Activated naive CD4-positive, alpha-beta T cell treated with anti-CD3 and anti-CD28 coated beads, Interleukin-2, amount 50 U/mL, for 24 hours (primary cell): ENCODE measurements around the gene ECI1.

Experiments used
- H3K27ac Mint-ChIP-seq: one replicate; pipeline ENCODE4 v1.8.0; 2021; ENCODE audit warnings: mild to moderate bottlenecking, mixed read lengths
- H3K27me3 Mint-ChIP-seq: one replicate; pipeline ENCODE4 v1.8.0; 2021; ENCODE audit warnings: mixed read lengths
- H3K36me3 Mint-ChIP-seq: one replicate; pipeline ENCODE4 v1.8.0; 2021; ENCODE audit warnings: mixed read lengths
- H3K4me1 Mint-ChIP-seq: one replicate; pipeline ENCODE4 v1.8.0; 2021; ENCODE audit warnings: mixed read lengths
- H3K4me3 Mint-ChIP-seq: one replicate; pipeline ENCODE4 v1.8.0; 2021; ENCODE audit warnings: mild to moderate bottlenecking, mixed read lengths
- H3K9me3 Mint-ChIP-seq: one replicate; pipeline ENCODE4 v1.8.0; 2021; ENCODE audit warnings: mixed read lengths

The ECI1 gene

DNA sequence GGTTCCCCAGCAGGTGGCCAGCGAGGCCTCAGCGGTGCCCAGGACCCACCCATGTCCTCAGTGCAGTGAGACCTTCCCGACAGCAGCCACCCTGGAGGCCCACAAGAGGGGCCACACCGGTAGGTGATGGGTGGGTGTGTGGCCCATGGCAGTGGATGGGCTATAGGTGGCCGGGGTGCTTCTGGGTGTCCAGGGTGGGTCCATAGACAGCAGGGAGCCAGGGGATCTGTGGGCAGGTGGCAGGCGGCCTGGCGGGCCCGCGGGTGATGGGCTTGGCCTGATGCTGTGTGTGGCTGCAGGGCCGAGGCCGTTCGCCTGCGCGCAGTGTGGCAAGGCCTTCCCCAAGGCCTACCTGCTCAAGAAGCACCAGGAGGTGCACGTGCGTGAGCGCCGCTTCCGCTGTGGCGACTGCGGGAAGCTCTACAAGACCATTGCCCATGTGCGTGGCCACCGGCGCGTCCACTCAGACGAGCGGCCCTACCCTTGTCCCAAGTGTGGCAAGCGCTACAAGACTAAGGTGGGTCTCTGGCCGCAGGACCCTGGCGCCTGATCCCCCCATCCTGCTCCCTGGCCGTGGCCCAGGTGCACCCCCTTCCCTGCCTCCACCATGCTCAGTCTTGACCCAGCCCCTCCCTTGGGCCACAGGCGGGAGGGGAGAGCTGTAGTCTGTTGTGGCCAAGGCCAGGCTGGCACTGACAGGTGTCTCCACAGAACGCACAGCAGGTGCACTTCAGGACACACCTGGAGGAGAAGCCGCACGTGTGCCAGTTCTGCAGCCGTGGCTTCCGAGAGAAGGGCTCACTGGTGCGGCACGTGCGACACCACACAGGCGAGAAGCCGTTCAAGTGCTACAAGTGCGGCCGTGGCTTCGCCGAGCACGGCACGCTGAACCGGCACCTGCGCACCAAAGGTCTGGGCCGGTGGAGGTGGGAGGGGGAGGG lies 17.2 kb downstream of the ECI1 start:
- Mint-ChIP-seq H3K36me3 (peaks cover 7% of the 10 kb centered on the region), H3K9me3 (no peaks in the 10 kb centered on the region), H3K27me3 (no peaks in the 10 kb centered on the region), H3K4me3 (no peak overlapping the region), H3K27ac (no peak overlapping the region), H3K4me1 (no peaks in the 10 kb centered on the region)

DNA sequence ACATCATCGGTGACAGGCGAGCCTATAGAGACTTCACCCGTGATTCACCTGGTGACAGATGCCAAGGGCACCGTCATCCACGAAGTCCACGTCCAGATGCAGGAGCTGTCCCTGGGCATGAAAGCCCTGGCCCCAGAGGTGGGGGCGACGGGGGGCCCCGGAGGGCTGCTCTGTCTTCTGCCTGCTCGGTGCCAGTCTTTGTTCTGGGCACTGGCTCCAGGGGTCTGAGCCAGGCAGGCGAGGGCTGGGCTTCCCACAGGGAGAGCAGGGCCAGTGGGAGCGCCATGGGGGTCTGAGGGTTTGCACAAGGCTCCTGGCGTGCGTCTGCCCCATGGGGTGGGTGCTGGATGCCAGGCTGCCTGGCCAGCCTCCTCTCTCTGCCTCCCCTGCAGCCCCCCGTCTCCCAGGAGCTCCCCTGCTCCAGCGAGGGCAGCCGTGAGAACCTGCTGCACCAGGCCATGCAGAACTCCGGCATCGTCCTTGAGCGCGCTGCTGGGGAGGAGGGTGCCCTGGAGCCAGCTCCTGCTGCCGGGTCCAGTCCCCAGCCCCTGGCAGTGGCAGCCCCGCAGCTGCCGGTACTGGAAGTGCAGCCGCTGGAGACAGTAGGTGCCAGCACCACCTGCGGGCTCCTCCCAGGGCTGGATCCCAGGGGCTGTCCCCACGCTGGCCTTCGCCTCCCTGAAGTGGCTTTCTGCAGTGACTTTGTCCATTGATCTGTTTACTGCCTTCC lies 18.2 kb downstream of the ECI1 start:
- H3K27ac Mint-ChIP-seq: no peak overlapping the region
- H3K36me3 Mint-ChIP-seq: peaks cover 7% of the 10 kb centered on the region
- no peaks in the 10 kb centered on the region for H3K4me1 Mint-ChIP-seq
- H3K9me3 Mint-ChIP-seq: no peaks in the 10 kb centered on the region
- H3K4me3 Mint-ChIP-seq: no peak overlapping the region
- no peaks in the 10 kb centered on the region for H3K27me3 Mint-ChIP-seq

DNA sequence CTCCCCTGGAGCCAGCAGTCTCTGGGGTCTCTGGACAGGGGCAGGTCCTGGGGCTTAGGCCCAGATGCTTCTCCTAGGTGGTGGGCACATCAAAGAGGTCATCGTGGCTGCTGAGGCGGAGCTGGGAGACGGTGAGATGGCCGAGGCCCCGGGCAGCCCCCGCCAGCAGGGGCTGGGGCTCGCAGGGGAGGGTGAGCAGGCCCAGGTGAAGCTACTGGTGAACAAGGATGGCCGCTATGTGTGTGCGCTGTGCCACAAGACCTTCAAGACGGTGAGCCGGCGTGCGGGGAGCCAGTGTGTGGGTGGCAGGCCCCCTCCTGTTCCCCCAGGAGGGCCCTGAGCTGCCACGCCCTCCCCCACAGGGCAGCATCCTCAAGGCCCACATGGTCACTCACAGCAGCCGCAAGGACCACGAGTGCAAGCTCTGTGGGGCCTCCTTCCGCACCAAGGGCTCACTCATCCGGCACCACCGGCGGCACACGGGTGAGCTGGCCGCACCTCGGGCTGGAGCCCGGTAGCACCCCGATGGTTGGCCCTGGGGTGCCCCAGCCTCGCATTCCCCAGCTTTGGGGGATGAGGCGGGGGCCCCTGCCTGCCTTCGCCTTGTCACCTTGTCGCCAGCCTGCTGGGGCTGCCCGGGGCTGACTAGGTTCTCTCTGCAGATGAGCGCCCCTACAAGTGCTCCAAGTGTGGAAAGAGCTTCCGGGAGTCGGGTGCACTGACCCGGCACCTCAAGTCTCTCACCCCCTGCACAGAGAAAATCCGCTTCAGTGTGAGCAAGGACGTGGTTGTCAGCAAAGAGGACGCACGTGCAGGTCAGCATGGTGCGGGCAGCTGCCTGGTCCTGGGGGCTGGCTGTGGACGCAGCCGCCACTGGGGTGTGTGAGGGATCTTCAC lies 19.0 kb downstream of the ECI1 start:
- no peak overlapping the region for H3K4me3 Mint-ChIP-seq
- no peaks in the 10 kb centered on the region for H3K4me1 Mint-ChIP-seq
- peaks cover 7% of the 10 kb centered on the region for H3K36me3 Mint-ChIP-seq
- H3K27me3 Mint-ChIP-seq: no peaks in the 10 kb centered on the region
- H3K27ac Mint-ChIP-seq: no peak overlapping the region
- no peaks in the 10 kb centered on the region for H3K9me3 Mint-ChIP-seq

DNA sequence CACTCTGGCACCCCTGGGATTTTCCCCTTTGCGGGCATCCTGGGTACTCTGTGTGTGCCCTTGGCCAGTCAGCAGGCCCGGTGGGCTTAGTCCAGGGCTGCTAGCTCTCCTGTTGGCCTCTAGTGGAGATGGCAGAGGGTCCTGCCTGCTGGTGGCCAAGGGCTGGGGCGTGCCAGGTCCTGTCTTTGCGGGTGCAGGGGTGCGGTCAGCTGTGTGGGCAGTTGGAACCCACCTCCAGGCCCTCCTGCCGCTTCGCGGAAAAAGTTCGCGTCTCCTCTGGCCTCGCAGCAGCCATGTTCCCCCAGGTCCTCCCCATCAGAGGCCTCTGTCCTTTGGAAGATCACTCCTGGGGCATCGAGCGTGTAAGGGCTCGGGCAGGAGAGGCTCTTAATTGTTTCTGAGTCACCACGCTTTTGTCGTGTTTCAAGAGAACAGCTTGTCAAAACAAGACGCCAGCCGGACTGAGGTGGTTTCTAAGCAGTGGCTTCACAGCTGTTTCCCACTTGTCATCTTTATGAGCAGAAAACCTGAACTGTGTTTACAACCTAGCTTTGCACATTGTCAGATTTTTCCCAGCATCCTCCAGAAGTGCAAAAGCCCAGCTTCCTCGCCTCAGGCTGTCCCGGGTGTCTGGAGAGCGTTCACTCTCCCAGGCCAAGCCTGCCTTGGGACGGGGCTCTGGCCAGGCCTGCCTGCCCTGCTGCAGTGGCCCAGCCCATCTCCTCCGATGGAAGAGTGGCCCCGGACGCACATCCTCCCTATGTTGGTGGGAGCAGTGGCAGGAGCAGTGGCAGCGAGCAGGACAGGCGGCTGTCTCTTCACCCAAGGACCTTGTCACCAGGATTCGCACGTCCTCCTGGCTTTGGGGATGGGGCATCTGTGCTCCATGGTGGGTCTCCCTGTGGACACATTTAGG lies 20.1 kb downstream of the ECI1 start:
- peaks cover 9% of the 10 kb centered on the region for H3K36me3 Mint-ChIP-seq
- no peaks in the 10 kb centered on the region for H3K27me3 Mint-ChIP-seq
- peaks cover 6% of the 10 kb centered on the region for H3K4me1 Mint-ChIP-seq
- no peak overlapping the region for H3K4me3 Mint-ChIP-seq
- no peak overlapping the region for H3K27ac Mint-ChIP-seq
- no peaks in the 10 kb centered on the region for H3K9me3 Mint-ChIP-seq

DNA sequence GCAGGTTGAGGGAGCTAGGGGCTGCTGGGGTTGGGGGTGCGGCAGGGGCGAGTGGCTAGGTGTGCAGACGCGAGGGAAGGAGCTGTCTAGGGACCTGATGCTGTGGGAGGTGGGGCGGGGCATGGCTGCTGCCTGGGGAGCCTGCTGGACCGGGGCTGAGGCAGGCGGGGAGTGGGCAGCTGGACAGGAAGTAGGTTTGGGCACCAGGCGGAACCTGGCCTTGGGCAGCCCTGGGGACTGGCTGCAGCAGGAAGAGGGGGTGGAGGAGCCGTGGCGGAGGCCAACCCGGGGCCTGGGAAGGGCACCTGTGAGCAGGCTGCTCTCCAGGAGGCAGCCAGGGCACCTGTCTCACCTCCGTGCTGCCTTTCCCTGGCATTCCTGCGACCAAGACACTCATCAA lies 21.0 kb downstream of the ECI1 start:
- H3K4me3 Mint-ChIP-seq: no peak overlapping the region
- peaks cover 9% of the 10 kb centered on the region for H3K36me3 Mint-ChIP-seq
- H3K27ac Mint-ChIP-seq: no peak overlapping the region

DNA sequence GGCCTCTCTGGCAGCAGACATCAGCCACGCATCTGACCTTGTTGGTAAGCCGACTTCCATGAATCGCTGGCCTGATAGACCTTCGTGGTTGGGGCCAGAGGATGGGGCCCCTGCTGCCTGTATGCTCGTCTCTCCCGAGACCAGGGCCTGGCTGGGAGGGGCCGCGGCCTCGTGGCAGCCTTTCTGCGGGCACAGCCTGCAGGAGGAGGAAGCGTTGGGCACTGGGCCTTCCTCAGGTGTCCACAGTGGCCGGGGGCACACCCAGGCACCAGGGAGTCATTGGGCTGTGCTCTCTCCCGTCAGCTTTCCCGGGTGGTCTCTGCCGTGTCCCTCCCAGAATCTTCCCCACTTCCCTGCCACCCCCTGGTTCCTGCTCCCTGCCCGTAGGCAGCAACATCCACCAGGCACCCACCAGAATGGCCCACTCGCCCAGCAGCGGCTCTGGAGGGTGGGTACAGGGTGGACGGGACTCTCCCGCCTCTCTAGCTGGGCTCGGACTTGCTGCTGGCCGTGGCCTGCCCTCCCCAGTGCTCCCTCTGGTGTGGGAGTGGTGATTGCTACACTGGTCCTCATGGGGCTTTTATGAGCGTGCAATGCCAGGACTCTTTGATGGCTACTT lies 21.6 kb downstream of the ECI1 start:
- H3K4me1 Mint-ChIP-seq: peaks cover 10% of the 10 kb centered on the region
- peaks cover 9% of the 10 kb centered on the region for H3K36me3 Mint-ChIP-seq
- H3K27ac Mint-ChIP-seq: no peak overlapping the region
- no peak overlapping the region for H3K4me3 Mint-ChIP-seq
- H3K9me3 Mint-ChIP-seq: no peaks in the 10 kb centered on the region
- H3K27me3 Mint-ChIP-seq: no peaks in the 10 kb centered on the region

More for the DNA sequence above, 21.0 kb downstream of the ECI1 start:
- Mint-ChIP-seq H3K4me1 (peaks cover 6% of the 10 kb centered on the region), H3K9me3 (no peaks in the 10 kb centered on the region), H3K27me3 (no peaks in the 10 kb centered on the region)

DNA sequence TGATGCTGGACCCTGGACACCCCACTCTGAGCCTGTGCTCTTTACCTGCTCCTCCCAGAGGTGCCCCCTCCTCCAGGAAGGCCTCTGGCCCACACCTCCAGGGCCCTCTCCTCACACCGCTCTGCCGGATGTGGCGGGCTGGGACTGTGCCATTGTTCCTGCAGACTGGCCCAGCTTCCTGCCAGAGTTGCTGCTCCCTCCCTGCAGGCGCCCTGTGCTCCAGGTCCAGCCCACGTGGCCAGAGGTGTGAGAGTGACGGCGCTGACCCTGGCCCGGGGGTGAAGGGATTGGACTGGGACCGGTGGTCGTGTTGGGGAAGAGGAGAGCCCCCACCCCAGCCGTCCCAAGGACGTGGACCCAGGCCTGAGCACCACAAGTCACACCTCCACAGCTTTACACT lies 22.3 kb downstream of the ECI1 start:
- no peak overlapping the region for H3K27ac Mint-ChIP-seq

DNA sequence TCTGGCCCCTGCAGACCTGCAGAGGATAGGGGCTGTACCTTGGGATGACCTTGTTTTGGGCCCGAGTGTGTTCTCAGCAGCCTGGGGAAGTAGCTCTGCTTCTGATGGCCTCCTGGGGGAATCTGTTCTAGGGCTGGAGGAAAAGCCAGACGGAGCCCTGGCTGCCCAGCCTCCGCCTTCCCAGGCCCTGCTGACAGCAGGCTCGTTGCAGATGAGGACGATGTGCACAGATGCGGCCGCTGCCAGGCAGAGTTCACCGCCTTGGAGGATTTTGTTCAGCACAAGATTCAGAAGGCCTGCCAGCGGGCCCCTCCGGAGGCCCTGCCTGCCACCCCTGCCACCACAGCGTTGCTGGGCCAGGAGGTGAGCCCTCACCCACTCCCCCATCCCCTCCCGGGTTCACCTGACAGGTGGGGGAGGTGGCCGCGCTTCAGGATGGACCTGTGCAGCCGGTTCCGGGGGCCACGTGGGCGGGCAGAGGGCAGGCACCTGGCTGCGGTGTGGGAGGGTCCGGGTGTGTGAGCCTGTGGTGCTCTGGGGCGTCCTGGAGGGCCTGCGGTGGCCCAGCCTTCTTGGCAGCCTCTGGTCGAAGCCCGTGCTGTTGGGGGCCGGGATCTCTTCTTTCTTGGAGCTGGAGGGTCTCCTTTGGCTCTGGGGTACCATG lies 23.1 kb downstream of the ECI1 start:
- no peaks in the 10 kb centered on the region for H3K9me3 Mint-ChIP-seq
- no peak overlapping the region for H3K4me3 Mint-ChIP-seq
- no peaks in the 10 kb centered on the region for H3K27me3 Mint-ChIP-seq
- H3K27ac Mint-ChIP-seq: no peak overlapping the region
- peaks cover 12% of the 10 kb centered on the region for H3K4me1 Mint-ChIP-seq
- peaks cover 7% of the 10 kb centered on the region for H3K36me3 Mint-ChIP-seq

More for the DNA sequence above, 22.3 kb downstream of the ECI1 start:
- Mint-ChIP-seq H3K4me1 (peaks cover 12% of the 10 kb centered on the region), H3K4me3 (no peak overlapping the region), H3K9me3 (no peaks in the 10 kb centered on the region), H3K27me3 (no peaks in the 10 kb centered on the region), H3K36me3 (peaks cover 9% of the 10 kb centered on the region)

DNA sequence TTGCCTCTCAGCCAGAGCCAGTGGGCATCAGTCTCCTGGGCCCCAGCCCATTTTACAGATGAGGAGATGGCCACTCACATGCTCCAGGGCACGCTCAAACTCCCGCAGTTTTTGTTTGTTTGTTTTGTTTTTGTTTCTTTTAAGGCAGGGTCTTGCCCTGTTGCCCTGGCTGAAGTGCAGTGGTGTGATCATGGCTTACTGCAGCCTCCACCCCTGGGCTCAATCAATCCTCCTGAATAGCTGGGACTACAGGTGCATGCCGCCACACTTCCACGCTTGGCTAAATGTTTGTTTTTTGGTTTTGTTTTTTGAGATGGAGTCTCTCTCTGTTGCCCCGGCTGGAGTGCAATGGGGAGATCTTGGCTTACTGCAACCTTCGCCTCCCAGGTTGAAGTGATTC lies 24.5 kb downstream of the ECI1 start:
- no peak overlapping the region for H3K27ac Mint-ChIP-seq
- H3K4me1 Mint-ChIP-seq: peaks cover 12% of the 10 kb centered on the region
- no peaks in the 10 kb centered on the region for H3K27me3 Mint-ChIP-seq
- no peak overlapping the region for H3K4me3 Mint-ChIP-seq
- no peaks in the 10 kb centered on the region for H3K9me3 Mint-ChIP-seq
- peaks cover 7% of the 10 kb centered on the region for H3K36me3 Mint-ChIP-seq

DNA sequence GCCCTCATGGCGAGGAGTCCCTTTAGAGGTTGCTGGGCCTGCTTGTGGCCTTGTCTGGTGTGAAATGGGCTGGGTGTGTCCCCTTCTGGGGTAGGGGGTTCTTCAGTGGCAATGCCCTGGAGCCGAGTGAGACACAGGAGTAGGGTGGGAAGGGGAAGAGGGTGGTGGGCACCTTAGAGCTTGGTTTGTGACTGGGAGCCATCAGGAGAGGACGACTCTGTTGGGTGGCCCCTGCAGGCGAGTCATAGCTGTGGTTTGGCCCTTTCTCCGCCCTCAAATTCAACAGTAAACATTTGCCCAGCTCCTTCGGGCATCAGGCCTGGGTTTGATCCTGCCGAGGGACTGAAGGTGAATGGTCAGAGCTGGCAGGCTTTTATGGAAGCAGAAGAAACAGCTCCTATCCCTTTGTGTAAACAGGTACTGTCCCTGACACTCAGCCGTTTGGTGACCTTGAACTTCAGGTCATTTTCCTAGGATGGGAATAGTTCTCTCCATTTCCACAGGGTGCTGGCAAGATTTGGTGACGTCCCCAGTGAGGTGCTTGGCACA lies 25.1 kb downstream of the ECI1 start:
- H3K27me3 Mint-ChIP-seq: no peaks in the 10 kb centered on the region
- no peak overlapping the region for H3K27ac Mint-ChIP-seq
- H3K9me3 Mint-ChIP-seq: no peaks in the 10 kb centered on the region
- H3K4me1 Mint-ChIP-seq: peaks cover 12% of the 10 kb centered on the region
- H3K36me3 Mint-ChIP-seq: peaks cover 7% of the 10 kb centered on the region
- H3K4me3 Mint-ChIP-seq: no peak overlapping the region

DNA sequence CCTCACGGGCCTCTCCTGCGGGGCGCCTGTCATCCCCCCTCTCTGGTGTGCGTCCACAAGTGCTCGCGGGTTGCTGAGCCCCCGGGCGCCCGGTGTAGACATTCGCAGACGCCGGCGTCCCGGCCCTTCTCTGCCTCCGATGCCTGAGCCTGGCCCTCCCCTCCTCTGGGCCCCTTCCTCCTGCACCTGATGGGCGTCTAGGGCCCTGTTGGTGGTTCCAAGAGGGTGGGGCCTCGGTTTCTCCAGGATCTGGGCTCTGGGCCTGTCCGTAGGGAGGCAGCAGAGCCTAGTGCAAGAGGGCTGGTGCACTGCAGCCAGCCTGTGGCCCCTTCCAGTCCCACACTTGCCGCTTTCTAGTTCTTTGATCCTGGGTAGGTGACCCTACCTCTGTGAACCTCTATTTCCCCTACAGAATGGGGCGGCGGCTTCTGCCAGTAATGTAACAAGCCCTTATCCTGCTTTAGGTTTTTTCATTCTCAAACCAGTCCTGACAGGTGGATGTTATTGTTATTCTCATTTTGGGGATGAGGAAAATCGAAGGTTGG lies 27.4 kb downstream of the ECI1 start:
- no peaks in the 10 kb centered on the region for H3K27me3 Mint-ChIP-seq
- H3K27ac Mint-ChIP-seq: no peak overlapping the region
- peaks cover 3% of the 10 kb centered on the region for H3K36me3 Mint-ChIP-seq
- H3K9me3 Mint-ChIP-seq: no peaks in the 10 kb centered on the region
- peak overlapping the region; percentile 84 for H3K4me3 Mint-ChIP-seq
- H3K4me1 Mint-ChIP-seq: peaks cover 12% of the 10 kb centered on the region

DNA sequence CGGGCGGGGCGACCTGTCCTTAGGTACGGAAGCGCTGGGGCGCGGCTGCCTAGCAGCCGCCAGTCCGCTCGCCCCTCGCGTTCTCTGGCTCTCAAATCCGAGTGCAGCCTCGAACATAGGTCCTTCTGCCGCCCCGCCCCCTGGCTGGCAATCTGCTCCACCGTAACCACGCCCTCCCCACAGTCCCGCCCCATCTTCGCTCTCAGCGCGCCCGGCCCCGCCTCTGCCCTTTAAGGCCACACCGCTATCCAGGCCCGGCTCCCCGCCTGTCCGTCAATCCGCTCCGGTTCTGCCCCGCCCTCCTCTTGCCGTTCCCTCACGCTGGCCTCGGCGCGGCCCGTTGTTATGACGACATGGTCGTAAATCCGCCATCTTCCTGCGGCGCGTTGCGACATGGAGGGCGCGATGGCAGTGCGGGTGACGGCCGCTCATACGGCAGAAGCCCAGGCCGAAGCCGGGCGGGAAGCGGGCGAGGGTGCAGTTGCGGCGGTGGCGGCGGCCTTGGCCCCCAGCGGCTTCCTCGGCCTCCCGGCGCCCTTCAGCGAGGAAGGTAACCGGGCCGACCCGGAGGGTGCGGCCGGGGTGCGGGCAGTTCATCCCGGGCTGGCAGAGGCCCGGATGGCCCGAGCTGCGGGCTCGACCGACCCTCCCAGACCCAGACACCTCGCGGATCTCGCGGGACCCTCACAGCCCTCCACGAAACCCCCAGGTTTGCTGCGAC lies 28.0 kb downstream of the ECI1 start, which contains the start of gene E4F1:
Gene E4F1, plus strand, starts transcription at position 371 of the 721 bp plus-strand sequence. Its CDS starts 23 bp downstream, at position 394.
- peak within 1 kb of the TSS; percentile 85 for H3K4me3 Mint-ChIP-seq
- H3K9me3 Mint-ChIP-seq: no peaks in the 10 kb centered on the region
- peaks cover 3% of the 10 kb centered on the region for H3K36me3 Mint-ChIP-seq
- H3K27me3 Mint-ChIP-seq: no peaks in the 10 kb centered on the region
- peaks cover 12% of the 10 kb centered on the region for H3K4me1 Mint-ChIP-seq
- no peak within 1 kb of the TSS for H3K27ac Mint-ChIP-seq

DNA sequence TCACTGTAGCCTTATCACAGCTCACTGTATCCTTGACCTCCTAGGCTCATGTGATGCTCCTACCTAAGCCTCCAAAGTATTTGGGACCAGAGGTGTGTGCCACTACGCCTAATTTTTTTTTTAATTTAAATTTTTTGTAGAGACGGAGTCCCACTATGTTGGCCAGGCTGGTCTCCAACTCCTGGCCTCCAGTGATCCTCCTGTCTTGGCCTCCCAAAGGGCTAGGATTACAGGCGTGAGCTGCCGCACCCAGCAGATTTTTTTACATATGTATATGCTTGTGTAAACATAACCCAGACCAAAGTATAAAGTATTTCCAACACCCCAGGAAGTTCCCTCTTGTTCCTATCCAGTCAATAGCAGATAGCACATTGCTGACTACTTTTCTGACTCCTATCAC lies 35.1 kb downstream of the ECI1 start:
- H3K27me3 Mint-ChIP-seq: no peaks in the 10 kb centered on the region
- H3K9me3 Mint-ChIP-seq: no peaks in the 10 kb centered on the region
- H3K27ac Mint-ChIP-seq: no peak overlapping the region
- H3K4me1 Mint-ChIP-seq: peaks cover 15% of the 10 kb centered on the region
- peaks cover 2% of the 10 kb centered on the region for H3K36me3 Mint-ChIP-seq
- H3K4me3 Mint-ChIP-seq: peak overlapping the region; percentile 90
